ENCODE results near the gene SLC35D3. TPM values are rescaled to one million over a fixed set of nuclear protein-coding genes. Genes with fewer than 3 reads are reported as not detected.
"Not testable (repeated sequence)": the region's sequence is repeated elsewhere in the genome, so short reads cannot be mapped to it uniquely, and the experiment has no call there.

SLC35D3 gene
- total and polyA plus RNA-seq, 7 donors: 0.16 to 1.4 (median 0.95) TPM; not detected in 2

DNA sequence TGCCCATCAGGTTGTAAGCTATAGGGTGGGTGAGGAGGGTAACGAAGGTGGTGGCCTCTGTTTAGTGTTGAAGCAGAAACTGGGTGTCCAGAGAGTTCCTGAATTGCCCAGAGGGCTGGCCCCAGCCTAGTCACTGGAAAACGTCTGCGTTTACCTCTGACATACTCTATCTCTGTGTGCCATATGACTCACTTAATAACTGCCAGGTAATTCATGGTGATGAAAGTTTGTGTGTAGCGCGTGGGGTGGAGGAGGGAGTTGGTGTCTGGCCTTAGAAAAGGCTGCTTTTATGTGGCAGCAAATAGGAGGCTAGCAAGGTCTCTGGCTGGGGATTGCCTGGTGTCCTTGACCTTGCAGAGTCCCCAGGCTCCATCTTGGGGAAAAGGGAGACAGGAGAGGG, 47.3 kb downstream of the SLC35D3 start:
- intact Hi-C loops (cut with DNase I): no loop called here
- Histone ChIP-seq H3K4me3 (no peak overlapping the region), H3K9me3 (no peaks in the 10 kb centered on the region), H3K27ac (no peak overlapping the region), H3K4me1 (no peaks in the 10 kb centered on the region), H3K36me3 (no peaks in the 10 kb centered on the region), H3K27me3 (no peaks in the 10 kb centered on the region)
- DNase-seq: no peak
- 43 to 77% methylated on average over 5 of the region's 5 CpGs for WGBS, 2 donors
- TF ChIP-seq POLR2A (IDR thresholded peaks at IDR 0.05): no peak
- TF ChIP-seq CTCF (IDR thresholded peaks at IDR 0.05): no peak
- no peak for TF ChIP-seq EP300 (IDR thresholded peaks at IDR 0.05)
- no peak for TF ChIP-seq POLR2AphosphoS5 (IDR thresholded peaks at IDR 0.05)

DNA sequence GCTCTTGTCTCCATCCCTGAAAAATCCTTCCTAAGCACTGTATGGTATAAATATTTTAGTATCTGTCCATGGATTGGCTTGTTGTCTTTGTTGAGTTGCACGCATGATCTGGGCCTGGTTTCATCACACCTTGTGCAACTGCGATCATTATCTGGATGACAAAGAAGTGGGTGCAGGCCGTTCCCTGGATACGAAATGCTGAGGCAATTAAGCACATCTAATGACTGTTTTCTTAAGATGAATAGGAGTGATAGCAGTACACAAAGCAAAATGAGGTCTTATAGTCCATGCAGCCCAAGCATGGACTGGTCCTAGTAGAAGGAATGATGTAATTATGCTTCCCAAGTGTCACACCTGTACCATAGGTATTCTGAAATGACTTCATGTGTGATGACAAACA, 47.8 kb downstream of the SLC35D3 start:
- Histone ChIP-seq H3K27ac (no peak overlapping the region), H3K9me3 (no peaks in the 10 kb centered on the region), H3K4me1 (no peaks in the 10 kb centered on the region), H3K4me3 (no peak overlapping the region), H3K36me3 (no peaks in the 10 kb centered on the region), H3K27me3 (no peaks in the 10 kb centered on the region)
- intact Hi-C loops (cut with DNase I): no loop called here
- no peak for DNase-seq
- WGBS, 2 donors: 81 to 92% methylated on average over 4 of the region's 4 CpGs
- TF ChIP-seq EP300 (IDR thresholded peaks at IDR 0.05) (no peak), POLR2AphosphoS5 (IDR thresholded peaks at IDR 0.05) (no peak), CTCF (IDR thresholded peaks at IDR 0.05) (no peak), POLR2A (IDR thresholded peaks at IDR 0.05) (no peak)

- 92 to 93% methylated on average over 6 of the region's 6 CpGs for WGBS, 2 donors
- no peak for DNase-seq
- H3K9me3 ChIP-seq: no peaks in the 10 kb centered on the region
- no peaks in the 10 kb centered on the region for H3K36me3 ChIP-seq
- H3K4me1 ChIP-seq: no peaks in the 10 kb centered on the region
- H3K27me3 ChIP-seq: no peaks in the 10 kb centered on the region
- intact Hi-C loops (cut with DNase I): no loop called here
- H3K27ac ChIP-seq: no peak overlapping the region
- no peak overlapping the region for H3K4me3 ChIP-seq
- no peak for TF ChIP-seq EP300 (IDR thresholded peaks at IDR 0.05)
- TF ChIP-seq CTCF (IDR thresholded peaks at IDR 0.05): no peak
- TF ChIP-seq POLR2A (IDR thresholded peaks at IDR 0.05): no peak
- TF ChIP-seq POLR2AphosphoS5 (IDR thresholded peaks at IDR 0.05): no peak
These were observed 49.5 kb downstream of the SLC35D3 start for GRCh38 chr6:136971609-136972008.

DNA sequence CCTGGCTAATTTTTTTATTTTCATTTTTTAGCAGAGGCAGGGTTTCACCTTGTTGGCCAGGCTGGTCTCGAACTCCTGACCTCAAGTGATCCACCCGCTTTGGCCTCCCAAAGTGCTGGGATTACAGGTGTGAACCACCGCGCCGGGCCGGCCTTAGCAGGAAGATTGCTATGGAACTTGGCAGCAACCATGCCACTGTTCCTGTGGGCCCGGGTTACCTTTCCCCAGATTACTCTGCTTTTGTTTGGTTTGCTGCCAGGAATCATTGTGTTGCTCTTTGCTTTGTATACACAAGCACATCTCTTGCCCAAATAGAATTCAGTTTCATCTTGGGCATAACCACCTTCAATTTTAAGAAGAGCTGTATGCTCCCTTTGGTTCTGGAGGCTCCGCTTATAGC, 51.7 kb downstream of the SLC35D3 start:
- H3K36me3 ChIP-seq; H3K27me3 ChIP-seq; H3K27ac ChIP-seq; DNase-seq; H3K4me1 ChIP-seq; intact Hi-C loops (cut with DNase I); H3K9me3 ChIP-seq; H3K4me3 ChIP-seq: not testable (repeated sequence)
- WGBS, 2 donors: 52 to 86% methylated on average over 8 of the region's 8 CpGs

Small RNA genes within 50 kb of the gene (small RNA-seq; reads per million reads assigned to genes)
- gene RF00019: 0 reads per million in 3 donors
- 0 reads per million in 3 donors for gene RPL35AP3

Other genes with a start within 250 kb of the SLC35D3 start
- gene MAP3K5, start 129.8 kb upstream of the SLC35D3 start, total RNA-seq: 10 to 100 TPM in 2 of 4 donors, 1 to 10 TPM in 2; 8.9 to 17.8 (median 10.3) TPM
- 10 to 100 TPM in 1 of 3 donors, 1 to 10 TPM in 2; 7.4 to 11.4 (median 8.6) TPM for gene MAP3K5, start 129.8 kb upstream of the SLC35D3 start, polyA plus RNA-seq
- 1 to 10 TPM; 2.9 to 7.1 (median 5.5) TPM for gene PEX7, start 99.7 kb upstream of the SLC35D3 start, total RNA-seq
- 10 to 100 TPM in 2 of 3 donors, 1 to 10 TPM in 1; 6.9 to 15.0 (median 12.9) TPM for gene PEX7, start 99.7 kb upstream of the SLC35D3 start, polyA plus RNA-seq
- gene IL20RA, start 122.7 kb downstream of the SLC35D3 start, total RNA-seq: 1 to 10 TPM in 2 of 4 donors, under 1 TPM in 2; 0.28 to 1.8 (median 1.1) TPM
- 1 to 10 TPM; 3.8 to 7.2 (median 6.0) TPM for gene IL20RA, start 122.7 kb downstream of the SLC35D3 start, polyA plus RNA-seq

Data from sigmoid colon (tissue), 7 donors.